Measurements from ENCODE around the gene TSPAN16. TPM values are rescaled to one million over a fixed set of nuclear protein-coding genes. Genes with fewer than 3 reads are reported as not detected.

Gene TSPAN16
- total RNA-seq, 1 experiment from 2014 or later = not detected

DNA sequence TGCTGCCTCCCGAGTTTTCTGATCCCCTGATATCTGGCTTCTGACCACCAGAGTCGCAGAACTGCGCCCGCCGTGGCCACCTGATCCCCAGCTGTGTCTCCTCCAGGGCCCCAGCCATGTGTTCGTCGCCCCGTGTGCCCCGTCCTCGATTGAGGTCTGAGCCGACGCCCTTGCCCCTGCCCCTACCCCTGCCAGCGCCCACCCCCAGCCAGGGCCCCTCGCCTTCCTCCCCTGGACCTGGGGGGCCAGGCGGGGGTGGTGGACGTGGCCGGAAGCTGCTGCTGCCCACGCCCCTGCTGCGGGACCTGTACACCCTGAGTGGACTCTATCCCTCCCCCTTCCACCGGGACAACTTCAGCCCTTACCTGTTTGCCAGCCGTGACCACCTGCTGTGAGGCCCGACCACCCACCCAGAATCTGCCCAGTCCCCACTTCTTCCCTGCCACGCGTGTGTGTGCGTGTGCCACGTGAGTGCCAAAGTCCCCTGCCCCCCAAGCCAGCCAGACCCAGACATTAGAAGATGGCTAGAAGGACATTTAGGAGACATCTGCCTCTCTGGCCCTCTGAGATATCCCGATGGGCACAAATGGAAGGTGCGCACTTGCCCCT is 68.4 kb downstream of the TSPAN16 start:
- intact Hi-C loops (cut with micrococcal nuclease; ENCODE audit: unreplicated experiment) = no loop called here
- H3K79me2 ChIP-seq (ENCODE audit: low read depth) = no peaks in the 10 kb centered on the region
- no peaks in the 10 kb centered on the region; the same call in 1 of the 2 replicates for H4K20me1 ChIP-seq (ENCODE audit: insufficient read depth)
- H3K4me2 ChIP-seq = no peak overlapping the region
- H3K27ac ChIP-seq = no peak overlapping the region
- no peak overlapping the region for H2AFZ ChIP-seq
- no peak for DNase-seq
- no peaks in the 10 kb centered on the region for H3K27me3 ChIP-seq (ENCODE audit: insufficient read depth, low read depth)
- peaks cover 11% of the 10 kb centered on the region; the same call in 1 of the 2 replicates for H3K36me3 ChIP-seq (ENCODE audit: low read depth)
- no TSS peak for BruUV-seq (replicated peaks)
- POLR2A ChIA-PET (ENCODE audit: unreplicated experiment) = no interaction called here
- H3K4me3 ChIP-seq = no peak overlapping the region
- peaks cover 18% of the 10 kb centered on the region; the same call in 1 of the 2 replicates for H3F3A ChIP-seq (ENCODE audit: insufficient read depth, low read depth)
- no peaks in the 10 kb centered on the region for H3K9me2 ChIP-seq (ENCODE audit: insufficient read depth)
- H3K9me3 ChIP-seq (ENCODE audit: insufficient read depth, low read depth) = no peaks in the 10 kb centered on the region
- CTCF ChIA-PET = no interaction called here
- TF ChIP-seq, protein P1, sequence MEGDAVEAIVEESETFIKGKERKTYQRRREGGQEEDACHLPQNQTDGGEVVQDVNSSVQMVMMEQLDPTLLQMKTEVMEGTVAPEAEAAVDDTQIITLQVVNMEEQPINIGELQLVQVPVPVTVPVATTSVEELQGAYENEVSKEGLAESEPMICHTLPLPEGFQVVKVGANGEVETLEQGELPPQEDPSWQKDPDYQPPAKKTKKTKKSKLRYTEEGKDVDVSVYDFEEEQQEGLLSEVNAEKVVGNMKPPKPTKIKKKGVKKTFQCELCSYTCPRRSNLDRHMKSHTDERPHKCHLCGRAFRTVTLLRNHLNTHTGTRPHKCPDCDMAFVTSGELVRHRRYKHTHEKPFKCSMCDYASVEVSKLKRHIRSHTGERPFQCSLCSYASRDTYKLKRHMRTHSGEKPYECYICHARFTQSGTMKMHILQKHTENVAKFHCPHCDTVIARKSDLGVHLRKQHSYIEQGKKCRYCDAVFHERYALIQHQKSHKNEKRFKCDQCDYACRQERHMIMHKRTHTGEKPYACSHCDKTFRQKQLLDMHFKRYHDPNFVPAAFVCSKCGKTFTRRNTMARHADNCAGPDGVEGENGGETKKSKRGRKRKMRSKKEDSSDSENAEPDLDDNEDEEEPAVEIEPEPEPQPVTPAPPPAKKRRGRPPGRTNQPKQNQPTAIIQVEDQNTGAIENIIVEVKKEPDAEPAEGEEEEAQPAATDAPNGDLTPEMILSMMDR (conservative IDR thresholded peaks at IDR 0.05) = no peak
- no peak for TF ChIP-seq EZH2 (IDR thresholded peaks at IDR 0.05; ENCODE audit: low read depth)
- H3K4me1 ChIP-seq (replicated peaks; ENCODE audit: insufficient read depth) = peaks cover 7% of the 10 kb centered on the region; the same call in 1 of the 2 replicates

DNA sequence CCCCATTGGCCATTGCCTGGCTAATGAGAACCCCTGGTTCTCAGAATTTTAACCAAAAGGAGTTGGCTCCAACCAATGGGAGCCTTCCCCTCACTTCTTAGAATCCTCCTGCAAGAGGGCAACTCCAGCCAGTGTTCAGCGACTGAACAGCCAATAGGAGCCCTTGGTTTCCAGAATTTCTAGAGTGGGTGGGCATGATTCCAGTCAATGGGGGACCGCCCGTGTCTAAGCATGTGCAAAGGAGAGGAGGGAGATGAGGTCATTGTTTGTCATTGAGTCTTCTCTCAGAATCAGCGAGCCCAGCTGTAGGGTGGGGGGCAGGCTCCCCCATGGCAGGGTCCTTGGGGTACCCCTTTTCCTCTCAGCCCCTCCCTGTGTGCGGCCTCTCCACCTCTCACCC is 69.0 kb downstream of the TSPAN16 start:
- Histone ChIP-seq H4K20me1 (ENCODE audit: insufficient read depth) (no peaks in the 10 kb centered on the region; the same call in 1 of the 2 replicates), H3K9me2 (ENCODE audit: insufficient read depth) (no peaks in the 10 kb centered on the region), H3K4me2 (no peak overlapping the region), H2AFZ (no peak overlapping the region), H3K27me3 (ENCODE audit: insufficient read depth, low read depth) (no peaks in the 10 kb centered on the region), H3F3A (ENCODE audit: insufficient read depth, low read depth) (peaks cover 17% of the 10 kb centered on the region; the same call in 1 of the 2 replicates), H3K36me3 (ENCODE audit: low read depth) (peaks cover 11% of the 10 kb centered on the region; the same call in 1 of the 2 replicates), H3K4me1 (replicated peaks; ENCODE audit: insufficient read depth) (peaks cover 2% of the 10 kb centered on the region; the same call in 1 of the 2 replicates), H3K27ac (no peak overlapping the region), H3K9me3 (ENCODE audit: insufficient read depth, low read depth) (no peaks in the 10 kb centered on the region), H3K4me3 (no peak overlapping the region), H3K79me2 (ENCODE audit: low read depth) (no peaks in the 10 kb centered on the region)
- no peak for DNase-seq
- no TSS peak for BruUV-seq (replicated peaks)
- CTCF ChIA-PET = no interaction called here
- TF ChIP-seq, protein P1 (conservative IDR thresholded peaks at IDR 0.05) = no peak
- TF ChIP-seq EZH2 (IDR thresholded peaks at IDR 0.05; ENCODE audit: low read depth) = no peak
- POLR2A ChIA-PET (ENCODE audit: unreplicated experiment) = no interaction called here
- intact Hi-C loops (cut with micrococcal nuclease; ENCODE audit: unreplicated experiment) = no loop called here

Other genes with a start within 250 kb of the TSPAN16 start
- 160 and 182 TPM in 2 replicates for gene LDLR, start 206.7 kb upstream of the TSPAN16 start, total RNA-seq (2021)
- gene SPC24, start 140.4 kb upstream of the TSPAN16 start, total RNA-seq (2021) = 50.9 and 59.2 TPM in 2 replicates
- 32.9 and 39.4 TPM in 2 replicates for gene KANK2, start 98.6 kb upstream of the TSPAN16 start, total RNA-seq (2021)
- gene ANGPTL8, start 56.5 kb upstream of the TSPAN16 start, total RNA-seq (2021) = not detected in 2 replicates
- 32.5 and 68.9 TPM in 2 replicates for gene DOCK6, start 33.6 kb upstream of the TSPAN16 start, total RNA-seq (2021)
- gene RAB3D, start 43.5 kb downstream of the TSPAN16 start, total RNA-seq (2021) = 35.0 and 36.5 TPM in 2 replicates
- gene TMEM205, start 50.1 kb downstream of the TSPAN16 start, total RNA-seq (2021) = 80.3 and 90.6 TPM in 2 replicates
- gene CCDC159, start 50.4 kb downstream of the TSPAN16 start, total RNA-seq (2021) = 9.4 and 13.7 TPM in 2 replicates
- 25.2 and 30.4 TPM in 2 replicates for gene PLPPR2, start 59.3 kb downstream of the TSPAN16 start, total RNA-seq (2021)
- gene SWSAP1, start 78.5 kb downstream of the TSPAN16 start, total RNA-seq (2021) = 4.6 and 4.8 TPM in 2 replicates
- gene EPOR, start 88.2 kb downstream of the TSPAN16 start, total RNA-seq (2021) = 7.3 and 10.0 TPM in 2 replicates
- gene RGL3, start 123.2 kb downstream of the TSPAN16 start, total RNA-seq (2021) = 100 and 125 TPM in 2 replicates
- 0.15 and 0.39 TPM in 2 replicates for gene ODAD3, start 139.0 kb downstream of the TSPAN16 start, total RNA-seq (2021)
- gene PRKCSH, start 139.5 kb downstream of the TSPAN16 start, total RNA-seq (2021) = 410 and 412 TPM in 2 replicates
- not detected in 2 replicates for gene ELAVL3, start 184.9 kb downstream of the TSPAN16 start, total RNA-seq (2021)
- 13.4 and 13.8 TPM in 2 replicates for gene ZNF653, start 209.7 kb downstream of the TSPAN16 start, total RNA-seq (2021)
- gene ECSIT, start 233.0 kb downstream of the TSPAN16 start, total RNA-seq (2021) = 42.4 and 43.0 TPM in 2 replicates
- 0.44 TPM in 1 of 2 replicates, not detected in the other for gene CNN1, start 242.7 kb downstream of the TSPAN16 start, total RNA-seq (2021)

Data from PC-9 (cell line).